Activated CD4-positive, alpha-beta T cell treated with anti-CD3 and anti-CD28 coated beads, Interleukin-2, amount 10 ng/mL, durations not matched to agents 7 days and 5 days (primary cell): ENCODE data around the gene SH2D4B. TPM values are rescaled to one million over a fixed set of nuclear protein-coding genes. Genes with fewer than 3 reads are reported as not detected.
A peak's percentile ranks its signal among the peaks of the same experiment; 100 is the strongest.

Experiments
- CTCF ChIA-PET: fragments of 350-600 bp; sonication (Branson Sonifier 250); formaldehyde crosslinking; loops from one replicate; lab custom pipeline; 2021; ENCODE audit warnings: antibody characterized with exemption; lab: Charles Lee
- POLR2A ChIA-PET: fragments of 350-600 bp; sonication (Branson Sonifier 250); formaldehyde crosslinking; loops from one replicate; lab custom pipeline; 2021; ENCODE audit warnings: antibody characterized with exemption; lab: Charles Lee
- DNase-seq: peaks from one replicate; pipeline ENCODE4 v3.0.0-alpha.2; 2020
- H3K27ac Mint-ChIP-seq: one replicate; pipeline ENCODE4 v1.8.0; 2021; ENCODE audit warnings: mild to moderate bottlenecking, moderate library complexity, mixed read lengths
- H3K27me3 Mint-ChIP-seq: one replicate; pipeline ENCODE4 v1.8.0; 2021; ENCODE audit warnings: mixed read lengths
- H3K36me3 Mint-ChIP-seq: one replicate; pipeline ENCODE4 v1.8.0; 2021; ENCODE audit warnings: low read depth, mixed read lengths
- H3K4me1 Mint-ChIP-seq: one replicate; pipeline ENCODE4 v1.8.0; 2021; ENCODE audit warnings: mixed read lengths
- H3K4me3 Mint-ChIP-seq: one replicate; pipeline ENCODE4 v1.8.0; 2021; ENCODE audit warnings: mild to moderate bottlenecking, moderate library complexity, mixed read lengths
- H3K9me3 Mint-ChIP-seq: one replicate; pipeline ENCODE4 v1.8.0; 2021; ENCODE audit warnings: mixed read lengths
- total RNA-seq, 2 experiments: library from RNA; stranded (reverse); gene quantifications; one replicate each; pipeline ENCODE4 v1.2.3, GENCODE V29; 2021

The SH2D4B gene
- total RNA-seq, 2 experiments from 2014 or later = 0.07 to 0.10 TPM

GRCh38 chr10:80519936-80520650 lies 17.6 kb upstream of the SH2D4B start:
- Mint-ChIP-seq H3K9me3 (no peaks in the 10 kb centered on the region), H3K36me3 (peaks cover 54% of the 10 kb centered on the region), H3K27ac (no peak overlapping the region), H3K27me3 (no peaks in the 10 kb centered on the region), H3K4me1 (peaks cover 45% of the 10 kb centered on the region), H3K4me3 (no peak overlapping the region)
- no peak for DNase-seq
- POLR2A ChIA-PET = interaction anchor here (0.6 kb wide), 1 partner anchor 23 kb away, joined by 4 read pairs; no protein-coding TSS in a partner anchor
- CTCF ChIA-PET = interaction anchor here (0.7 to 2.2 kb wide), 3 partner anchors 15 to 76 kb away, joined by 3 to 5 read pairs (median 4); no protein-coding TSS in a partner anchor

DNA sequence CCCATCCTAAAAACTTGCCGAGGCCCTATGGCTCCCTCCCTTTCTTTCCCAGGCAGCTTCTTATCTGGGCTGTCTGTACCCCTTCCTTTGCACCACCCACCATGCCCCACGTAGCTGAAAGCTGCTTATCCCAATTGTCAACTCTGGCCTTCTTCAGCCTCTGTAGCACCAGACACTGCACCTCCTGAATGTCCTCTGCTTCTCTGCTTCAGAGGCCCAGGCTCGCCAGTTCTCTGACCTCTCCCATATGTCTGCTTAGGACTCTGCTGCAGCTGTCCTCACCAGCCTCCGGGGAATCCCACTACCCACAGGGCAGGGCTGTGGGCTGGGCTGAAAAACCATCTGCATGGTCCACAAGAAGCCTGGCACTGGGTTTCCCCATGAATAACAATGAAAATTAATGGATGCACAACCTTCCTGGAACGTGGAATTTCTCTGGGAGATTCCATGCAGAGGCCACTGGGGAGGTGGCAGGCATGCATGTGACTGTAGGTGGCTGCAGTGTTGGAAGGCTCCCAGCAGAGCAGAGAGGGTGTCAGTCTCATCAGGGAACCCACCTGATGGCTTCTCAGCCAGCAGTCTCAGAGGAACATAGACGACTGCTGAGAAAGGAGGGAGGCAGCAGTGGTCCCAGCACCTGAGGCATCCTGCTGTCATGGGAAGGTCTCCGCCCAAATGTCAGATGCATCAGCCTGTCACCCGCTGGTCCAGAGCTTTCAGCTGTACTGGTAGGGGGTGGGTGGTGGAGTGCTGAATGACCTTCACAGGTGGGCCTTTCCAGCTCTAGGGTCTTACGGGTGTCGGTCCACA lies 16.8 kb upstream of the SH2D4B start:
- Mint-ChIP-seq H3K27me3 (no peaks in the 10 kb centered on the region), H3K9me3 (no peaks in the 10 kb centered on the region), H3K4me3 (no peak overlapping the region), H3K4me1 (peaks cover 53% of the 10 kb centered on the region), H3K27ac (peak overlapping the region; percentile 65), H3K36me3 (peaks cover 50% of the 10 kb centered on the region)
- CTCF ChIA-PET = interaction anchor here (0.7 to 2.2 kb wide), 3 partner anchors 18 to 76 kb away, joined by 3 to 5 read pairs (median 4); no protein-coding TSS in a partner anchor
- POLR2A ChIA-PET = interaction anchor here (0.6 kb wide), 1 partner anchor 23 kb away, joined by 4 read pairs; no protein-coding TSS in a partner anchor
- no peak for DNase-seq

DNA sequence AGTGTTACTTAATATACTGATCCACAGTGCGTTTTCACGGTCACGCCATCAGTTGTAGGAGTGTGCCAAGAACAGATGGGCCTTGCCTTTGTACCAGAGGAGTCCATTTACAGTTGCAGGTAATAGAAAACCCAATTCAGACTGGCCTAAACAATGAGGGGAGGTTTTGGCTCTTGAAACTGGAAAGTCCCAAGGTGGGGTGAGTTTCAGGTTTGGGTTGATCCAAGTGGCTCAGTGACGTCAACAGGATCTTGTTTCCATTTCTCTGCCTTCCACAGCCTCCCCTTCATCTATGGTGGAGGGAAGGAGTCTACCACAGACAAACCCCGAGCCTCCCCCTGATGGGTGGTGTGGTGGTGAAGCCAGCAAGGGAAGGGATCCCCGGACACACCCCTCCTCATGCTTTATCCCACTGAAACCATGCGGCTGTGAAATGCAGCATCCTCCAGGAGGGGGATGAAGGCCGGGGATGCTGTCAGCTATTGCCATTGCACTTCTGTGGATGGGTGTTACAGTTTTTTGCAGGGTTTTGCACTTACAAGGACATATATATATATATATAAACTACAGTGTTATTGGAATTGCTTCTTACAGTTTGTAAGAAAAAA lies 14.8 kb upstream of the SH2D4B start:
- no peak overlapping the region for H3K4me3 Mint-ChIP-seq
- H3K4me1 Mint-ChIP-seq = peaks cover 68% of the 10 kb centered on the region
- CTCF ChIA-PET = interaction anchor here (0.5 to 1.6 kb wide), 3 partner anchors 17 to 115 kb away, joined by 3 to 4 read pairs (median 3); no protein-coding TSS in a partner anchor
- H3K27ac Mint-ChIP-seq = peak overlapping the region; percentile 78
- no peaks in the 10 kb centered on the region for H3K9me3 Mint-ChIP-seq
- H3K27me3 Mint-ChIP-seq = no peaks in the 10 kb centered on the region
- DNase-seq = no peak
- peaks cover 43% of the 10 kb centered on the region for H3K36me3 Mint-ChIP-seq
- POLR2A ChIA-PET = no interaction called here

GRCh38 chr10:80523773-80524172 lies 13.9 kb upstream of the SH2D4B start:
- DNase-seq = no peak
- Mint-ChIP-seq H3K4me3 (no peak overlapping the region), H3K27ac (peak overlapping the region; percentile 74), H3K9me3 (no peaks in the 10 kb centered on the region), H3K36me3 (peaks cover 37% of the 10 kb centered on the region), H3K4me1 (peaks cover 73% of the 10 kb centered on the region), H3K27me3 (no peaks in the 10 kb centered on the region)
- ChIA-PET POLR2A (no interaction called here), CTCF (interaction anchor here (1.6 kb wide), 1 partner anchor 18 kb away, joined by 4 read pairs; no protein-coding TSS in a partner anchor)

DNA sequence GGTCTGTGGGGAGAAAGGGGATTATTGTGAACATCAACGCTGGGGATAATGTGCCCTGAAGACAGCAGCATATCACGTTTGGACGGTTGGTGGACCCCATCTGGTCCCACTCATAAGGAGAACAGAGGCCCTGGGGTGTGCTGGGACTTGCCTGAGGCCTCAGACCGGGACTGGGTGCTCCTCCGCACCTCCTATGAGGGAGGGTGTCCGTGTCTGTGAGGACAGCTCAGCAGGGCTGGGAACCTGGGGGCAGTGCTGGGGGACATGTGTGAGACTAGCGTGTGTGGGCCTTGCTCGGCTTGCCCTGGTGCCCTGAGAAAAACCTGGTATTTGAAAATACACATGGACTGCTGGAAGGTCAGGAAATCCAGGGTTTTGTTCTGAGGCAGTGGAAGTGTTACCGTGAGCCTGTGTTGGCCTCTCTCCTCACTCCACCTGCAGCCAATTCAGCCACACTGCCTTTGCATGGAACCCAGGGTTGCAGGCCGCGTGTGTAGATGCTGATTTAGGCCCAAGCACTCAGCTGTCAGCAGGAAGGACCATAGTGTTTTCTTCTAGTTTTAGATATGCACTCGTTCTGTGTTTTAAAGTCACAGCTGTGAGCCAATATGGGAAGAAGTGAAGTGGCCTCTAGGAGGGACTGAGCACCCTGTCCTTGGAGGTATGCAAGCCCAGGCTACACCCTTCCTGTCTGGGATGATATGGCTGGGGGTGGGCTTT lies 13.4 kb upstream of the SH2D4B start:
- no peak for DNase-seq
- Mint-ChIP-seq H3K9me3 (no peaks in the 10 kb centered on the region), H3K27me3 (no peaks in the 10 kb centered on the region), H3K27ac (peak overlapping the region; percentile 74), H3K36me3 (peaks cover 35% of the 10 kb centered on the region), H3K4me3 (no peak overlapping the region), H3K4me1 (peaks cover 74% of the 10 kb centered on the region)
- CTCF ChIA-PET = interaction anchor here (1.1 to 1.6 kb wide), 3 partner anchors 13 to 138 kb away, joined by 4 to 5 read pairs (median 4); no protein-coding TSS in a partner anchor
- POLR2A ChIA-PET = no interaction called here

DNA sequence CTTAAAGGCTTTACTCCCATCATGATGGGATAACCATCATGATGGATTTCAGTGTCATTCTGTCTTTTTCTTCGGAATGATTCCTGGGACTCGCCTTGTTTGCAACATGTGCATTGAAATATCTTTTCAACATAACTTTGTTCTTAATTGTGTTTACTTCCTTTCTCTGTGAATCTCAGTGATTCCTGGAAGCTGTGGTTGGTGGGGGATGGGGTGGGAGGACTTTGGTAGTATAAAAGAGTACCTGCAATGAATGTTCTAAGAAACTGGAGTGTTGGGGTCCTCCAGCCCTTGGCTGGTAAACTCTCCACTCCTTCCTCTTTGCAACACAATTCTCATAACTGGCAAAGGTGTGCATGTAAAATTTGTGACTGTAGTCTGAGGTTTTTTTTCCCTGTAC lies 11.5 kb upstream of the SH2D4B start:
- H3K4me1 Mint-ChIP-seq = peaks cover 81% of the 10 kb centered on the region
- H3K27ac Mint-ChIP-seq = peak overlapping the region; percentile 83
- DNase-seq = no peak
- peak overlapping the region; percentile 44 for H3K4me3 Mint-ChIP-seq
- ChIA-PET POLR2A (no interaction called here), CTCF (interaction anchor here (1.4 kb wide), 1 partner anchor 21 kb away, joined by 7 read pairs; no protein-coding TSS in a partner anchor)
- no peaks in the 10 kb centered on the region for H3K27me3 Mint-ChIP-seq
- no peaks in the 10 kb centered on the region for H3K9me3 Mint-ChIP-seq
- H3K36me3 Mint-ChIP-seq = peaks cover 22% of the 10 kb centered on the region

DNA sequence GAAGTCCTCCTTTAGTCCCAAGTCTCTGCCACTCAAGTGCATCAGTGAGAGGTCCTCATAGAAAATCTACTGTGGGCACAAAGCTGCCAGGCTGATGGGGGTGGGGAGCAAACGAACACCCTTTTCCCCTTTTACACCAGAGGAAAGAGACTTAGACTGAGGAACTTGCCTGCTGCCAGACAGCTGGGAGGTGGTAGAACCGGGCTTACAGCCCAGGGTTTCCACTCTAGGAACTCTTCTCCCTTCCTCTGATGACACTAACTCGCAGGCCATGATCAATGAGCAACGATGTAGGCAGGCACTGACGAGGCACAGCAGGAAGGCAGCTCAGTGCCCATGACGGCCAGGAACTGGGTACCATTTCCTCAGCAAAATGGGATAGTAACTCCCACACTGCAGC lies 11.0 kb upstream of the SH2D4B start:
- POLR2A ChIA-PET = no interaction called here
- Mint-ChIP-seq H3K36me3 (peaks cover 20% of the 10 kb centered on the region), H3K4me1 (peaks cover 84% of the 10 kb centered on the region), H3K27ac (peak overlapping the region; percentile 83), H3K4me3 (peak overlapping the region; percentile 44), H3K27me3 (no peaks in the 10 kb centered on the region), H3K9me3 (no peaks in the 10 kb centered on the region)
- DNase-seq = no peak
- CTCF ChIA-PET = interaction anchor here (1.4 to 1.7 kb wide), 2 partner anchors 21 to 104 kb away, joined by 4 to 7 read pairs; no protein-coding TSS in a partner anchor

DNA sequence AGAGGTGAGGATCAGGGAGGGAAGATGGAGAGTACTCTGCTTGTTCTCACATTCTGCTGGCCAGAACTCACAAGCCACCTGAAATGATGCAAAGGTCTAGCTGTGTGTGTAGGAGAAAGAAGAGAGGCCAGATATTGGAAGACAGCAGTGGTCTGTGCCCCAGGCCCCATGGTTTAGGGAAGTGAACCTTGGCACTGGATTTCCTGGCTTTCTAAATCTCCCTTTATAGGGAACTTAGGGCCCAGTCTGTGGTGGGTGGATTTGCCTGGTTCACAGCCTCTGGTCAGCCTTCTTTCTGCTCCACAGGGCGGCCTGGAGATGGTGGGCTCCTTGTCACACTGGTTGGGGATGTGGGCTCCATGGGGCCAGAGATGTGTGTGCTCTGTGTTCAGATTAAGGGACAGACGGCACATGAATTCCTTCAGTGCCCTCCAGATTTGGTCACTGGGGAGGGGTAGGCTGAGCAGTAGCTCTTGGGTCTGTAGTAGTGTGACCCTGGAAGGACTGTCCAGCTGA lies 9.5 kb upstream of the SH2D4B start:
- H3K4me1 Mint-ChIP-seq = peaks cover 88% of the 10 kb centered on the region
- H3K27ac Mint-ChIP-seq = peak overlapping the region; percentile 92
- peaks cover 21% of the 10 kb centered on the region for H3K36me3 Mint-ChIP-seq
- CTCF ChIA-PET = interaction anchor here (0.9 to 1.7 kb wide), 2 partner anchors 105 to 117 kb away, joined by 3 to 4 read pairs; no protein-coding TSS in a partner anchor
- no peak overlapping the region for H3K4me3 Mint-ChIP-seq
- POLR2A ChIA-PET = no interaction called here
- DNase-seq = no peak
- no peaks in the 10 kb centered on the region for H3K27me3 Mint-ChIP-seq
- H3K9me3 Mint-ChIP-seq = no peaks in the 10 kb centered on the region

GRCh38 chr10:80528901-80529300 lies 8.8 kb upstream of the SH2D4B start:
- DNase-seq = no peak
- Mint-ChIP-seq H3K9me3 (no peaks in the 10 kb centered on the region), H3K27ac (peak overlapping the region; percentile 92), H3K36me3 (peaks cover 18% of the 10 kb centered on the region), H3K27me3 (no peaks in the 10 kb centered on the region), H3K4me1 (peaks cover 86% of the 10 kb centered on the region), H3K4me3 (no peak overlapping the region)
- POLR2A ChIA-PET = no interaction called here
- CTCF ChIA-PET = interaction anchor here (0.6 kb wide), 1 partner anchor 149 kb away, joined by 3 read pairs; no protein-coding TSS in a partner anchor

DNA sequence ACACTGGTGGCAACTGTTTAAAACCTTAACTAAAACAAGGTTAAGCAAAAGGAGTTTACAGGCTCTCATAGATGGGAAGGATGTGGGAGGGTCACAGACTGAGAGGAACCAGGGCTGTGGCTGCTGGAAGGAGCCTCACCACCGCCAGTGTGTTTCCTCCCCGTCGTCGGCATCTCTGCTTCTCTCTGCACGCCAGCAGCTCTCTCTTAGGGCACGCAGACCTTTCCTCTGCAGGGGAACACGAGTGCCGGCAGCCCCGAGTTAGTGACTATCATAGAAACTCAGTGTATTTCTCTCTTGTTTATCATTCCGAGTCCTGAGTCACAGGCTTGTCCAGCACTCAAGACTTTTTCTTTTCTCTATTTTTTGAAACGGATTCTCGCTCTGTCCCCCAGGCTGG lies 8.1 kb upstream of the SH2D4B start:
- no peaks in the 10 kb centered on the region for H3K9me3 Mint-ChIP-seq
- peak overlapping the region; percentile 92 for H3K27ac Mint-ChIP-seq
- peaks cover 79% of the 10 kb centered on the region for H3K4me1 Mint-ChIP-seq
- no peaks in the 10 kb centered on the region for H3K27me3 Mint-ChIP-seq
- CTCF ChIA-PET = interaction anchor here (1.6 kb wide), 1 partner anchor 85 kb away, joined by 5 read pairs; no protein-coding TSS in a partner anchor
- peaks cover 18% of the 10 kb centered on the region for H3K36me3 Mint-ChIP-seq
- POLR2A ChIA-PET = no interaction called here
- DNase-seq = peak; percentile 75
- peak overlapping the region; percentile 63 for H3K4me3 Mint-ChIP-seq

DNA sequence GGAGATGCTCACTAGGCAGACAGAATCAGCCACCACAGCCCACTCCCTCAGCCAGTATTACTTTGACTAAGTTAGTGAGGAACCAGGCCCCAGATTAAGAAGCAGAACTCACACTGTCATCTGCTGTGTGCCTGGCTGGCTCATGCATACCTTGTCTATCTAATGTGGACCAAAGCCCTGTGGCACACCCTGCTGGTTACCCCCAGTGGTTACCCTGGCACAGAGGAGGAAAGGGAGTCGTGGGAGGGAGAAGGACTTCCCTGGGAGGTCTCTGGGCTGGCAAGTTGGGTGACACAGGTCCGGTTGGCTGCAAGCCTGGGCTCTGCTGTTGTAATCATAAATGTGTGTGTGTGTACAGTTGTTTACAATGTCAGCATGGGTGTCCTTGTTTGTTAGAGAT lies 7.5 kb upstream of the SH2D4B start:
- Mint-ChIP-seq H3K9me3 (no peaks in the 10 kb centered on the region), H3K27ac (peak overlapping the region; percentile 92), H3K4me3 (peak overlapping the region; percentile 63), H3K4me1 (peaks cover 73% of the 10 kb centered on the region), H3K36me3 (peaks cover 18% of the 10 kb centered on the region), H3K27me3 (no peaks in the 10 kb centered on the region)
- POLR2A ChIA-PET = no interaction called here
- CTCF ChIA-PET = interaction anchor here (1.5 to 1.6 kb wide), 2 partner anchors 25 to 86 kb away, joined by 5 read pairs; no protein-coding TSS in a partner anchor
- peak; percentile 60 for DNase-seq
